GM23248 (cell line): Measurements from ENCODE around the gene RPP25L. TPM values are rescaled to one million over a fixed set of nuclear protein-coding genes. Genes with fewer than 3 reads are reported as not detected.
A peak's percentile ranks its signal among the peaks of the same experiment; 100 is the strongest.

Experiments used
- DNase-seq: peaks from one replicate; pipeline ENCODE4 v3.0.0-alpha.2; 2015
- H2AFZ ChIP-seq: fragments of 200-600 bp; sonication (generic); 2 replicates; pipeline ENCODE4 v1.6.1; 2016; ENCODE audit warnings: antibody characterized with exemption
- H3F3A ChIP-seq: fragments of 200-600 bp; sonication (generic); 2 replicates; pipeline ENCODE4 v1.6.1; 2016; ENCODE audit warnings: mild to moderate bottlenecking, antibody characterized with exemption, mixed run types; ENCODE audit not compliant: insufficient read depth
- H3K27ac ChIP-seq: fragments of 200-600 bp; sonication (generic); 2 replicates; pipeline ENCODE4 v1.5.1; 2016; ENCODE audit warnings: mild to moderate bottlenecking
- H3K27me3 ChIP-seq: fragments of 200-600 bp; sonication (generic); replicated peaks from 2 replicates; pipeline ENCODE4 v1.6.1; 2016; ENCODE audit warnings: mild to moderate bottlenecking; ENCODE audit not compliant: insufficient read depth
- H3K36me3 ChIP-seq: fragments of 200-600 bp; sonication (generic); 2 replicates; pipeline ENCODE4 v1.6.1; 2016; ENCODE audit warnings: low read depth, mild to moderate bottlenecking
- H3K4me1 ChIP-seq: fragments of 200-600 bp; sonication (generic); 2 replicates; pipeline ENCODE4 v1.6.1; 2016; ENCODE audit warnings: mild to moderate bottlenecking; ENCODE audit not compliant: insufficient read depth
- H3K4me2 ChIP-seq: fragments of 200-600 bp; sonication (generic); one replicate; pipeline ENCODE4 v1.6.1; 2016; ENCODE audit warnings: mild to moderate bottlenecking; ENCODE audit not compliant: unreplicated experiment
- H3K4me3 ChIP-seq: fragments of 200-600 bp; sonication (generic); 2 replicates; pipeline ENCODE4 v1.5.1; 2016; ENCODE audit warnings: mild to moderate bottlenecking
- H3K79me2 ChIP-seq: fragments of 200-600 bp; sonication (generic); 2 replicates; pipeline ENCODE4 v1.6.1; 2016; ENCODE audit warnings: mild to moderate bottlenecking; ENCODE audit not compliant: insufficient read depth
- H3K9ac ChIP-seq: fragments of 200-600 bp; sonication (generic); 2 replicates; pipeline ENCODE4 v1.6.1; 2016; ENCODE audit warnings: mild to moderate bottlenecking
- H3K9me2 ChIP-seq: fragments of 200-600 bp; sonication (generic); 2 replicates; pipeline ENCODE4 v1.6.1; 2016; ENCODE audit warnings: mixed run types, mild to moderate bottlenecking, moderate library complexity; ENCODE audit not compliant: insufficient read depth
- H3K9me3 ChIP-seq: fragments of 200-600 bp; sonication (generic); one replicate; pipeline ENCODE4 v1.6.1; 2017; ENCODE audit warnings: low read depth
- H4K20me1 ChIP-seq: fragments of 200-600 bp; sonication (generic); 2 replicates; pipeline ENCODE4 v1.6.0; 2016; ENCODE audit not compliant: insufficient read depth
- EZH2 ChIP-seq: fragments of 200-600 bp; sonication (generic); IDR thresholded peaks from 2 replicates; pipeline ENCODE4 v1.6.1; 2018; ENCODE audit warnings: antibody characterized with exemption, mild to moderate bottlenecking; ENCODE audit not compliant: insufficient read depth, poor library complexity, severe bottlenecking
- EZH2phosphoT487 ChIP-seq: fragments of 200-600 bp; sonication (generic); IDR thresholded peaks from 2 replicates; pipeline ENCODE4 v1.6.1; 2018; ENCODE audit warnings: antibody characterized with exemption, moderate library complexity, mild to moderate bottlenecking, low read depth; ENCODE audit not compliant: insufficient read depth
- WGBS, 2 experiments: methylation state at CpG; one replicate each; pipeline ENCODE4 v1.1.6; 2015 to 2017; ENCODE audit warnings: low lambda C conversion rate in 2 of 2, low coverage in 1 of 2; ENCODE audit errors: missing lambda C conversion rate in 2 of 2; 5-methylcytosine and 5-hydroxymethylcytosine counted together
- in situ Hi-C: fragments of 300-500 bp; cut with MboI; formaldehyde crosslinking; loops from 2 replicates; pipeline ENCODE4 v1.15.0; 2020
- polyA plus RNA-seq: library from polyadenylated mRNA; unstranded; fragments of >200 nt; fragmentation: Nextera tagmentation; extraction: Ambion mirVana; gene quantifications from 2 replicates; pipeline ENCODE4 v1.2.1, GENCODE V29; 2016
- total RNA-seq: library from RNA; depleted of rRNA; stranded (reverse); fragments of >200 nt; shearing (Covaris generic); gene quantifications from 2 replicates; pipeline ENCODE4 v1.2.3, GENCODE V29; 2014

RPP25L gene
- total and polyA plus RNA-seq, 2 experiments from 2014 or later = 16.9 to 21.0 TPM

DNA sequence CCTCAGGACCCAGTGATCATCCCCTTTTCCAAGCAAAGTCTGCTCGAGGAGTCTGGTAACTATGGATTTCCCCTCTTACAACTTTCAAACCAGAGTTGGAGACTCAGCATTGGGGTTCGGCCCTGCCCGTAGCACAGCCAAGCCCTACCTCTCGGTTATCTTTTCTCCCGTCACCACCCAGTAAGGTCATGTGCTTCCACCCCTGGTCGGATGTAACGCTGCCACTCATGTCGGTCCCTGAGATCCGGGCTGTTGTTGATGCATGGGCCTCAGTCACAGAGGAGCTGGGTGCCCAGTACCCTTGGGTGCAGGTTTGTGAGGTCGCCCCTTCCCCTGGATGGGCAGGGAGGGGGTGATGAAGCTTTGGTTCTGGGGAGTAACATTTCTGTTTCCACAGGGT lies 35.8 kb upstream of the RPP25L start:
- peaks cover 15% of the 10 kb centered on the region for H3K79me2 ChIP-seq
- in situ Hi-C loops = no loop called here
- no peaks in the 10 kb centered on the region for H3K9me3 ChIP-seq
- no peaks in the 10 kb centered on the region for H3K9me2 ChIP-seq
- H3K27ac ChIP-seq = no peak overlapping the region
- H3K27me3 ChIP-seq = no peaks in the 10 kb centered on the region
- peak overlapping the region; percentile 78 for H3K4me3 ChIP-seq
- H3K4me2 ChIP-seq = peak overlapping the region; percentile 80
- DNase-seq = no peak
- no peak overlapping the region; the same call in 1 of the 2 replicates for H2AFZ ChIP-seq
- no peaks in the 10 kb centered on the region for H4K20me1 ChIP-seq
- peaks cover 26% of the 10 kb centered on the region for H3K4me1 ChIP-seq
- peaks cover 18% of the 10 kb centered on the region; the same call in 1 of the 2 replicates for H3F3A ChIP-seq
- H3K9ac ChIP-seq = peak overlapping the region; percentile 85
- H3K36me3 ChIP-seq = no peaks in the 10 kb centered on the region
- WGBS, 2 experiments = 41 to 48% methylated on average over 10 of the region's 10 CpGs
- TF ChIP-seq EZH2phosphoT487 (no peak), EZH2 (no peak)

DNA sequence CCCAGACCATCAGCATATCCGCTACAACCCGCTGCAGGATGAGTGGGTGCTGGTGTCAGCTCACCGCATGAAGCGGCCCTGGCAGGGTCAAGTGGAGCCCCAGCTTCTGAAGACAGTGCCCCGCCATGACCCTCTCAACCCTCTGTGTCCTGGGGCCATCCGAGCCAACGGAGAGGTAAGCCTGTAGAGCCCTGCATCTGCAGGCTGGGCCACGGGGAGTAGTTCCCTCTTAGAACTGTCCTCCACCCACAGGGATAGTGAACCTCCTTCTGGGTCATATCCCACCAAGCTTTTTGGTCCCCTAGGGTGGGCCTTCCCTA lies 35.1 kb upstream of the RPP25L start:
- Histone ChIP-seq H3K4me2 (peak overlapping the region; percentile 80), H2AFZ (peak overlapping the region; percentile 95), H3K9me3 (no peaks in the 10 kb centered on the region), H3K27me3 (no peaks in the 10 kb centered on the region), H3K79me2 (peaks cover 15% of the 10 kb centered on the region), H3K36me3 (no peaks in the 10 kb centered on the region), H4K20me1 (no peaks in the 10 kb centered on the region), H3K27ac (peak overlapping the region; percentile 74), H3K9me2 (no peaks in the 10 kb centered on the region), H3K4me1 (peaks cover 20% of the 10 kb centered on the region), H3K9ac (peak overlapping the region; percentile 85), H3F3A (peaks cover 13% of the 10 kb centered on the region; the same call in 1 of the 2 replicates), H3K4me3 (peak overlapping the region; percentile 78)
- in situ Hi-C loops = no loop called here
- no peak for TF ChIP-seq EZH2phosphoT487
- no peak for DNase-seq
- 0 to 2% methylated on average over 7 to 8 of the region's 8 CpGs for WGBS, 2 experiments

DNA sequence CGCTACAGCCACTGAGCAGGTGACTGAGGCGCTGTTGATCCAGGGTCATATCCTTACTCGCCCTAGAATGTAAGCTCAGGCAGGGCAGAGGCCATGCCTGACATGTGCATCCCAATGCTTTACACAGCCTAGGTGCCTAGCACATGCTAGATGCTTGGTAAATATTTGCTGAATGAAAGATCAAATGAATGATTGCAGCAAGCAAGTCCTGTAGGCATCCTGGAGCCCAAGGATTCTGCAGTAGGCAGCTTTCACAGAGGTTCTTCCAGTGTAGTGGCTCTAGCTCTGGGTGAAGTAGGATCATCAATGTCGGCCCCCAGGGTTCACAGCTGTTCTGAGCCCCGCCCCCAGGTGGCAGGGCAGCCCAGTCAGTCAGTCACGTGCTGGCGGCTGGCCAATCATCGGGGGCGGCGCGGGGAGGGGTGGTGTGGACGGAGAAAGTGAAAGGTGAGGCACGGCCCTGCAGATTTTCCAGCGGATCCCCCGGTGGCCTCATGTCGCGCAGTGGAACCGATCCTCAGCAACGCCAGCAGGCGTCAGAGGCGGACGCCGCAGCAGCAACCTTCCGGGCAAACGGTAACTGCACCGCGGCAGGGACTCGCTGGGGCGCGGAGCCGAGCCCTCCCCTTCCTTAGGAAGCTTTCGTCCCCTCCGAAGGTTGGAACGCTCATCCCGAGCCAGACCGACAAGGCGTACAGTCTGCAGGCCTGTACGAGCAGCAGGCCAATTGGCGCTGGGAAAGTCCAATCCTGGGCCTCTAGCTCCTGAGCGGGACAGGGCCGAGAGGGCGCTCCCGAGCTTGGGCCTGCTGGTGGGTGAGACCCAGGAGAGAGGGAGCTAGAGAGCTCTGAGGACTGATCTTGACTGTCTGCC lies 34.5 kb upstream of the RPP25L start, which contains the start of gene GALT:
GALT (plus strand) TSS at position 465 of the 873 bp plus-strand sequence; CDS start at position 495, 30 bp downstream.
- H3K4me1 ChIP-seq = peaks cover 16% of the 10 kb centered on the region
- WGBS, 2 experiments = 5% methylated on average over 32 to 43 of the region's 43 CpGs
- in situ Hi-C loops = no loop called here

DNA sequence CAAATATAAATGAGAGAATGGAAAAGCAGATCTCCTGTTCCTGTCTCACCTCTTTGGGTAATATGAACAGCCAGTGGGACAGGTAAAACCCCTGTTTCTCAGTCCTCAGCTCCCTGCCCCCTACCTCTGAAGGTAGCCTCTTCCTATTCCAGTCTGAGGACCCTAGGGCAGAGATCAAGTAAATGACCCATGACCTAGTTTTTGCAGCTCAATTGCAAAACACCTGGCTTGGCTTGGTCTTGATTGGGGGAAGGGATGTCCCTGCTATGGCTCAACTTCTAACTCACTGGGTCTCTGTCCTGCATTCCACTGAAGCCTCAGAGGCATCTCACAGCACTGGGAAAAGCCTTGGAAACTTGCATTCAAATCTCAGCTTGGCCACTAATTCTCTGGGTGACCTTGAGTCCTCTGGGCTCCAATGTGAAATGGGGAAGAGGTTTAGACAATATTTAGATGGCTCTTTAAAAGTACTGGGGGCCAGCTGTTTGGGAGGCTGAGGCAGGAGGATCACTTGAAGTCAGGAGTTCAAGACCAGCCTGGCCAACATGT lies 32.9 kb upstream of the RPP25L start:
- DNase-seq = no peak
- no peak overlapping the region for H3K4me3 ChIP-seq
- peaks cover 15% of the 10 kb centered on the region for H3K79me2 ChIP-seq
- no peaks in the 10 kb centered on the region for H3K9me2 ChIP-seq
- H4K20me1 ChIP-seq = no peaks in the 10 kb centered on the region
- H3K36me3 ChIP-seq = no peaks in the 10 kb centered on the region
- no peaks in the 10 kb centered on the region for H3K9me3 ChIP-seq
- no peak overlapping the region for H3K4me2 ChIP-seq
- 0 out of 2 replicates have a peak, but pooled peaks cover 4% of the 10 kb centered on the region for H3F3A ChIP-seq
- TF ChIP-seq EZH2phosphoT487 (no peak), EZH2 (no peak)
- H2AFZ ChIP-seq = no peak overlapping the region
- in situ Hi-C loops = no loop called here
- no peak overlapping the region for H3K9ac ChIP-seq
- H3K4me1 ChIP-seq = peaks cover 12% of the 10 kb centered on the region
- H3K27ac ChIP-seq = no peak overlapping the region
- no peaks in the 10 kb centered on the region for H3K27me3 ChIP-seq

More for the DNA sequence above, 34.5 kb upstream of the RPP25L start, which contains the start of gene GALT:
- Histone ChIP-seq H4K20me1 (no peaks in the 10 kb centered on the region), H3K9me3 (no peaks in the 10 kb centered on the region), H3K4me2 (peak within 1 kb of the TSS; percentile 80), H3K9ac (peak within 1 kb of the TSS; percentile 85), H3K27ac (peak within 1 kb of the TSS; percentile 74), H3K9me2 (no peaks in the 10 kb centered on the region), H2AFZ (peak within 1 kb of the TSS; percentile 95), H3K36me3 (no peaks in the 10 kb centered on the region), H3F3A (peaks cover 13% of the 10 kb centered on the region; the same call in 1 of the 2 replicates), H3K27me3 (no peaks in the 10 kb centered on the region), H3K79me2 (peaks cover 15% of the 10 kb centered on the region), H3K4me3 (peak within 1 kb of the TSS; percentile 78)
- no peak for TF ChIP-seq EZH2phosphoT487
- DNase-seq = peak; percentile 89
